Ishikawa (cell line): Measurements from ENCODE around the gene CMTM2.

ENCODE experiments used
- CEBPB ChIP-seq: IDR thresholded peaks from 2 replicates; pipeline ENCODE4 v1.6.1; 2012
- CREB1 ChIP-seq: IDR thresholded peaks from 2 replicates; pipeline ENCODE4 v1.6.1; 2012; ENCODE audit warnings: low read depth
- EGR1 ChIP-seq: IDR thresholded peaks from 2 replicates; pipeline ENCODE4 v1.6.1; 2012
- EP300 ChIP-seq: IDR thresholded peaks from 2 replicates; pipeline ENCODE4 v1.6.1; 2012; ENCODE audit warnings: borderline replicate concordance
- FOXM1 ChIP-seq: IDR thresholded peaks from 2 replicates; pipeline ENCODE4 v1.6.1; 2012; ENCODE audit warnings: low read depth, borderline replicate concordance
- MAX ChIP-seq: IDR thresholded peaks from 2 replicates; pipeline ENCODE4 v1.6.1; 2012
- NFIC ChIP-seq: IDR thresholded peaks from 2 replicates; pipeline ENCODE4 v1.6.1; 2012
- RAD21 ChIP-seq: IDR thresholded peaks from 2 replicates; pipeline ENCODE4 v1.6.1; 2012; ENCODE audit warnings: low read depth
- REST ChIP-seq: IDR thresholded peaks from 2 replicates; pipeline ENCODE4 v1.6.1; 2012; ENCODE audit warnings: low read depth, mild to moderate bottlenecking
- TAF1 ChIP-seq: IDR thresholded peaks from 2 replicates; pipeline ENCODE4 v1.6.1; 2012; ENCODE audit warnings: low read depth, mild to moderate bottlenecking
- TCF12 ChIP-seq: IDR thresholded peaks from 2 replicates; pipeline ENCODE4 v1.6.1; 2012; ENCODE audit warnings: low read depth
- TEAD4 ChIP-seq: IDR thresholded peaks from 2 replicates; pipeline ENCODE4 v1.6.1; 2012
- USF1 ChIP-seq: IDR thresholded peaks from 2 replicates; pipeline ENCODE4 v1.6.1; 2012
- YY1 ChIP-seq: IDR thresholded peaks from 2 replicates; pipeline ENCODE4 v1.6.1; 2012; ENCODE audit warnings: low read depth
- ZBTB7A ChIP-seq: IDR thresholded peaks from 2 replicates; pipeline ENCODE4 v1.6.1; 2012; ENCODE audit warnings: low read depth

CMTM2 gene

GRCh38 chr16:66622863-66623262 lies 43.6 kb downstream of the CMTM2 start:
- TF ChIP-seq FOXM1 = no peak
- no peak for TF ChIP-seq ZBTB7A
- no peak for TF ChIP-seq EP300

GRCh38 chr16:66623755-66624154 lies 44.5 kb downstream of the CMTM2 start:
- no peak for TF ChIP-seq ZBTB7A
- no peak for TF ChIP-seq YY1
- TF ChIP-seq MAX = no peak
- no peak for TF ChIP-seq RAD21
- no peak for TF ChIP-seq EGR1
- TF ChIP-seq REST = no peak
- TF ChIP-seq TAF1 = no peak
- TF ChIP-seq EP300 = no peak
- TF ChIP-seq FOXM1 = no peak
- no peak for TF ChIP-seq TCF12
- TF ChIP-seq TEAD4 = no peak
- TF ChIP-seq NFIC = no peak
- TF ChIP-seq USF1 = no peak
- TF ChIP-seq CEBPB = no peak
- no peak for TF ChIP-seq CREB1

GRCh38 chr16:66629856-66630255 lies 50.6 kb downstream of the CMTM2 start:
- TF ChIP-seq FOXM1 (no peak), RAD21 (no peak), REST (no peak), NFIC (no peak), YY1 (no peak)

GRCh38 chr16:66634527-66635196 lies 55.4 kb downstream of the CMTM2 start:
- TF ChIP-seq TAF1 (no peak), CREB1 (no peak), NFIC (no peak), REST (no peak), EP300 (no peak), YY1 (no peak), TCF12 (no peak), FOXM1 (no peak), TEAD4 (no peak), RAD21 (no peak), ZBTB7A (no peak), MAX (no peak)

- TF ChIP-seq TCF12 = no peak
Observed at GRCh38 chr16:66635406-66635805, 56.1 kb downstream of the CMTM2 start.

GRCh38 chr16:66636199-66636598 lies 56.9 kb downstream of the CMTM2 start:
- no peak for TF ChIP-seq YY1
- TF ChIP-seq TAF1 = no peak
- no peak for TF ChIP-seq RAD21
- TF ChIP-seq USF1 = no peak
- no peak for TF ChIP-seq TEAD4
- TF ChIP-seq TCF12 = no peak
- TF ChIP-seq CREB1 = no peak
- TF ChIP-seq EGR1 = no peak
- no peak for TF ChIP-seq REST
- no peak for TF ChIP-seq EP300
- no peak for TF ChIP-seq NFIC
- TF ChIP-seq ZBTB7A = no peak
- no peak for TF ChIP-seq CEBPB
- no peak for TF ChIP-seq FOXM1
- TF ChIP-seq MAX = no peak
